Mucosa of descending colon (tissue), 3 donors: Measurements from ENCODE around the gene ZSCAN22. TPM values are rescaled to one million over a fixed set of nuclear protein-coding genes. Genes with fewer than 3 reads are reported as not detected.

Source experiments
- ATAC-seq: fragments of 200-7000 bp; cut with Tn5 transposase; one replicate; pipeline ENCODE4 v1.9.1; 2020; ENCODE audit warnings: mild to moderate bottlenecking, moderate library complexity
- DNase-seq, 3 donors: peaks; one replicate each; pipeline ENCODE4 v3.0.0-alpha.2; 2020
- H3K36me3 ChIP-seq: fragments of 200-600 bp; one replicate; pipeline ENCODE4 v1.8.0; 2021; ENCODE audit warnings: low read depth, mild to moderate bottlenecking
- H3K4me1 ChIP-seq: fragments of 200-600 bp; one replicate; pipeline ENCODE4 v1.8.0; 2021; ENCODE audit warnings: low read depth, mild to moderate bottlenecking
- H3K4me3 ChIP-seq: fragments of 200-600 bp; one replicate; pipeline ENCODE4 v1.8.0; 2021; ENCODE audit warnings: mild to moderate bottlenecking
- H3K9me3 ChIP-seq: fragments of 200-600 bp; one replicate; pipeline ENCODE4 v1.8.0; 2021; ENCODE audit warnings: mild to moderate bottlenecking
- intact Hi-C, 2 donors: fragments of 100-400 bp; cut with DNase I in 1 of 2; cut with micrococcal nuclease in 1 of 2; formaldehyde crosslinking; loops; one replicate each; pipeline versions ENCODE4 v1.11.0 to v1.11.1; 2022; cut with DNase I, micrococcal nuclease
- total RNA-seq, 3 donors: library from RNA; stranded (reverse); fragmentation: NEBNext Ultra II Directional in 2 of 3; extraction: Animal tissue kit (Norgen Biotek cat#: 25700) in 2 of 3; gene quantifications; one replicate each; pipeline versions ENCODE4 v1.2.1 to v1.2.4, GENCODE V29; 2021 to 2023
- TF ChIP-seq, protein P1 (sequence below): fragments of 200-600 bp; IDR thresholded peaks from one replicate; pipeline ENCODE4 v1.8.0; 2022; ENCODE audit warnings: antibody characterized with exemption, mild to moderate bottlenecking
- donor health status: DM: no; HTN: no; CAD: no; lungs with moderate emphysema.
- donor health status: DM: no; HTN: no; CAD: no.
- donor health status: DM: no; HTN: yes; CAD: no.

ZSCAN22 gene
- total RNA-seq, 3 donors from 2014 or later, result 2.4 to 5.4 (median 3.2) TPM

DNA sequence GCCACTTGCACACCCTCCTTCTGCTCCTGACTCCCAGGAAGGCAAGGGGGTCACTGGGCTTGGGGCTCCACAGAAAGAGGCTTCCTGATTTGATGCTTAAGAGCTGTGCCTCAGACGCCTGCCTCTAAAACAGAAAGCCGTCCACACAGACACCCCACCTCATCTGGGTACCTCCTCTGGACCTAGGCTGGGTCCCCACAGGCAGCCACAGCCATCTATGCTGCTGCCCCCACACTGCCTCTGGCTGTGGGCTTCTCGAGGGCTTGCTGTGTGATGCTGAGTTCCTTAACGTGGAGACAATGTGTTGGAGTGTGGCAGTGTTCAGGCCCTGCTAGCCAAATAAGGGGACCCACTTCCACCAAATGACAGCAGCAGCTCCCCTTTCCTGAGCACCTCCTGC is 8.5 kb upstream of the ZSCAN22 start:
- ATAC-seq (no peak), DNase-seq (no peak)
- intact Hi-C loops, result no loop called here
- Histone ChIP-seq H3K4me1 (no peaks in the 10 kb centered on the region), H3K36me3 (no peaks in the 10 kb centered on the region), H3K4me3 (no peak overlapping the region), H3K9me3 (no peaks in the 10 kb centered on the region)
- TF ChIP-seq, protein P1, sequence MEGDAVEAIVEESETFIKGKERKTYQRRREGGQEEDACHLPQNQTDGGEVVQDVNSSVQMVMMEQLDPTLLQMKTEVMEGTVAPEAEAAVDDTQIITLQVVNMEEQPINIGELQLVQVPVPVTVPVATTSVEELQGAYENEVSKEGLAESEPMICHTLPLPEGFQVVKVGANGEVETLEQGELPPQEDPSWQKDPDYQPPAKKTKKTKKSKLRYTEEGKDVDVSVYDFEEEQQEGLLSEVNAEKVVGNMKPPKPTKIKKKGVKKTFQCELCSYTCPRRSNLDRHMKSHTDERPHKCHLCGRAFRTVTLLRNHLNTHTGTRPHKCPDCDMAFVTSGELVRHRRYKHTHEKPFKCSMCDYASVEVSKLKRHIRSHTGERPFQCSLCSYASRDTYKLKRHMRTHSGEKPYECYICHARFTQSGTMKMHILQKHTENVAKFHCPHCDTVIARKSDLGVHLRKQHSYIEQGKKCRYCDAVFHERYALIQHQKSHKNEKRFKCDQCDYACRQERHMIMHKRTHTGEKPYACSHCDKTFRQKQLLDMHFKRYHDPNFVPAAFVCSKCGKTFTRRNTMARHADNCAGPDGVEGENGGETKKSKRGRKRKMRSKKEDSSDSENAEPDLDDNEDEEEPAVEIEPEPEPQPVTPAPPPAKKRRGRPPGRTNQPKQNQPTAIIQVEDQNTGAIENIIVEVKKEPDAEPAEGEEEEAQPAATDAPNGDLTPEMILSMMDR, result no peak

DNA sequence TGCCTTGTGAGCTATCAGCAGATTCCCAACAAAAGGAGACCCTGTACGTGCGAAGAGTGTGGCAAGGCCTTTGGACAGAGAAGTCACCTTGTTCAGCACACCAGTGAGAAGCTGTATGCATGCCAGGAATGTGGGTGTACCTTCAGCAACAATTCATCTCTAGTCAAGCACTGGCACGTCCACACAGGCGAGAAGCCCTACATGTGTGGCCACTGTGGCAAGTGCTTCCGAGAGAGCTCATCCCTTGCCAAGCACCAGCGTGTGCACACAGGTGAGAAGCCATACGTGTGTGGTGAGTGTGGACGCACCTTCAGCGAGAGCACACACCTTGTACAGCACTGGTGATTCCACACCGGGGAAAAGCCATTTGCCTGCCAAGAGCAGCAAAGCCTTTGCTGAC is 7.6 kb upstream of the ZSCAN22 start:
- ATAC-seq (no peak), DNase-seq (no peak)
- Histone ChIP-seq H3K36me3 (no peaks in the 10 kb centered on the region), H3K4me3 (no peak overlapping the region), H3K4me1 (no peaks in the 10 kb centered on the region), H3K9me3 (no peaks in the 10 kb centered on the region)
- intact Hi-C loops, result no loop called here
- TF ChIP-seq, protein P1, result no peak

DNA sequence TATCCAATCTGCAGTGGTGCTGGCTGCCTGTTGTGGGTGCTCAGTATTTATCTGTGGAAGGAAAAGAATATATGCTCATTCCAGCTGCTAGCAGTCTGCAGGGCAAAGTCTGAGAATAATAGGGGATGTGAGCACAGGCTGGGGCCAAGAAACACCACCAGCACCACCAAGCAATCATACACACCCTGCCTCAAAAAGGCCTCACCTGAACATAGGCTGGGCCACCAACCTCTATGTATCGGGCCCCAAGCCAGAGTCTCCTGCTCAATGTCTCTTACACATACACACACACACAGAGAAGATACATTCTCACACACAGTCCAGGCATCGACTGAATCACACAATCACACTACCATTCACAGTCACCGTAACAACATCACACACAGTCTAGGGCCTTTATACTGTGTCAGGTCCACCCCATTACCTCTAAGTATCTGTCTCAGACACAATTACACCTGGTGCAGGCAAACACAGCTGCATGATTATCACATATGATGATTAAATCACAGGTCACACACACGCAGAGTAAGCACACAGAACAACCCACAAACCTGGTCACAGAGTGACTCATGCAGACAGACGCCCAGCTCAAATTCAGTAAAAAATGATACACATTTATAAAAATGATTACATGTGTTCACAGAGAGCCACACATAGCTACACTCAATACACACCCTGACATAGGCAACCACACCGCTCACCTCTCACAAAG is 1.3 kb upstream of the ZSCAN22 start:
- no peaks in the 10 kb centered on the region for H3K36me3 ChIP-seq
- ATAC-seq, result no peak
- no peak overlapping the region for H3K4me3 ChIP-seq
- intact Hi-C loops, result no loop called here
- TF ChIP-seq, protein P1, result no peak
- DNase-seq, result no peak
- H3K4me1 ChIP-seq, result peaks cover 19% of the 10 kb centered on the region
- H3K9me3 ChIP-seq, result no peaks in the 10 kb centered on the region

DNA sequence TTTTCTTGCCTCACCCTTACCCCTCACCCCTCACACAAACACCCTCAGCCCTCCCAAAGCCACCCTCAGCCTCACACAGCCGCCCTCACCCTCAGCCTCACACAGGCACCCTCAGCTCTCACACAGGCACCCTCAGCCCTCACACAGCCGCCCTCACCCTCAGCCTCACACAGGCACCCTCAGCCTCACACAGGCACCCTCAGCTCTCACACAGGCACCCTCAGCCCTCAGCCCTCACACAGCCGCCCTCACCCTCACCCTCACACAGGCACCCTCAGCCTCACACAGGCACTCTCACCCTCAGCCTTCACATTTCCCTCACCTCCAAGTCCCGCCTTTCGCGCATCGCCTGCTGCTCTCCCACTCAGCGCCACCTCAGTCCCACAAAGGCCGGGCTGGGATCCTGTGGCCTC is 287 bp upstream of the ZSCAN22 start:
- H3K9me3 ChIP-seq, result no peaks in the 10 kb centered on the region
- intact Hi-C loops, result no loop called here
- peak; percentile 16 for ATAC-seq
- no peak for DNase-seq
- no peaks in the 10 kb centered on the region for H3K36me3 ChIP-seq
- peak overlapping the region; percentile 46 for H3K4me3 ChIP-seq
- peaks cover 19% of the 10 kb centered on the region for H3K4me1 ChIP-seq
- TF ChIP-seq, protein P1, result no peak

DNA sequence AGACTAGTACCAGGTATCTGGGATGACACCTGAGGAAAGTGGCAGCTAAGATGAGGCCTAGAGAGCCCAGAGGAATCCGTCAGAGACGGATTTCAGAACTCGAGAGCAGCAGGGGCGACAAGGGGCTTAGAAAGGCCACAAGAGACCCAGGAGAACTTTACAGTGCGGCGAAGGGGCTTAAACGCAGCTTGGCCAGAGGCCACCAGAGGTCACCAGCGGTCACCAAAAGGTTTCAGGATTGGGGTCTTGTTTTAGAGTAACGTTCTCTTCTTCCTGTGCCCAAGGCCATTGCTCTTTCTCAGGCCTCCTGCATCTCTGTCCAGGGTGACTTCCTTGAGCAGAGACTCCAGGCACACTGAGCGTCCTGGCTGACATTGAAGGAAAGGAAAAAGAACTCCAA is 2.2 kb downstream of the ZSCAN22 start:
- DNase-seq, result no peak
- intact Hi-C loops, result no loop called here
- no peak for ATAC-seq

More for the DNA sequence above, 2.2 kb downstream of the ZSCAN22 start:
- Histone ChIP-seq H3K36me3 (no peaks in the 10 kb centered on the region), H3K4me1 (peaks cover 19% of the 10 kb centered on the region), H3K4me3 (no peak overlapping the region), H3K9me3 (no peaks in the 10 kb centered on the region)
- TF ChIP-seq, protein P1, result no peak
